Measurements from ENCODE around the gene DDR2.

Gene DDR2

GRCh38 chr1:162629651-162630050 is 2.6 kb upstream of the DDR2 start:
- TF ChIP-seq CTCF (conservative IDR thresholded peaks at IDR 0.05; ENCODE audit: low read depth, low read length), result no peak
- no peak overlapping the region for H3K4me3 ChIP-seq (ENCODE audit: low read depth, low read length)
- peak; percentile 87 for DNase-seq (ENCODE audit: low read depth)

GRCh38 chr1:162631546-162632191 is 595 bp upstream of the DDR2 start:
- no peak for TF ChIP-seq CTCF (conservative IDR thresholded peaks at IDR 0.05; ENCODE audit: low read depth, low read length)
- peak; percentile 86 for DNase-seq (ENCODE audit: low read depth)
- H3K4me3 ChIP-seq (ENCODE audit: low read depth, low read length), result peak overlapping the region; percentile 59

- TF ChIP-seq CTCF (conservative IDR thresholded peaks at IDR 0.05; ENCODE audit: low read depth, low read length), result no peak
- DNase-seq (ENCODE audit: low read depth), result peak; percentile 67
- peak overlapping the region; percentile 59 for H3K4me3 ChIP-seq (ENCODE audit: low read depth, low read length)
These were observed 425 bp downstream of the DDR2 start for GRCh38 chr1:162632698-162633080.

GRCh38 chr1:162633081-162633762 is 958 bp downstream of the DDR2 start:
- H3K4me3 ChIP-seq (ENCODE audit: low read depth, low read length), result peak overlapping the region; percentile 59
- DNase-seq (ENCODE audit: low read depth), result peak; percentile 66
- TF ChIP-seq CTCF (conservative IDR thresholded peaks at IDR 0.05; ENCODE audit: low read depth, low read length), result peak; percentile 51

- DNase-seq (ENCODE audit: low read depth), result no peak
- TF ChIP-seq CTCF (conservative IDR thresholded peaks at IDR 0.05; ENCODE audit: low read depth, low read length), result no peak
- no peak overlapping the region for H3K4me3 ChIP-seq (ENCODE audit: low read depth, low read length)
These were observed 3.2 kb downstream of the DDR2 start for GRCh38 chr1:162635418-162635817.

- no peak for DNase-seq (ENCODE audit: low read depth)
- no peak overlapping the region for H3K4me3 ChIP-seq (ENCODE audit: low read depth, low read length)
- no peak for TF ChIP-seq CTCF (conservative IDR thresholded peaks at IDR 0.05; ENCODE audit: low read depth, low read length)
These were observed 7.5 kb downstream of the DDR2 start for GRCh38 chr1:162639718-162640117.

GRCh38 chr1:162641114-162641513 is 8.8 kb downstream of the DDR2 start:
- DNase-seq (ENCODE audit: low read depth), result no peak
- no peak overlapping the region for H3K4me3 ChIP-seq (ENCODE audit: low read depth, low read length)
- TF ChIP-seq CTCF (conservative IDR thresholded peaks at IDR 0.05; ENCODE audit: low read depth, low read length), result no peak

Measured in choroid plexus epithelial cell (primary cell).